WI38 (cell line): Measurements from ENCODE around the gene KLHL8.
"Not testable (repeated sequence)": the region's sequence is repeated elsewhere in the genome, so short reads cannot be mapped to it uniquely, and the experiment has no call there.

Source experiments
- H3K4me3 ChIP-seq: 2 replicates; pipeline ENCODE4 v1.5.1; 2011; ENCODE audit warnings: low read depth, mild to moderate bottlenecking, control low read depth, low read length
- TF ChIP-seq, protein P1 (sequence below): IDR thresholded peaks from 2 replicates; pipeline ENCODE4 v1.5.1; 2012; ENCODE audit warnings: low read depth, mild to moderate bottlenecking, control low read depth, low read length

The KLHL8 gene

DNA sequence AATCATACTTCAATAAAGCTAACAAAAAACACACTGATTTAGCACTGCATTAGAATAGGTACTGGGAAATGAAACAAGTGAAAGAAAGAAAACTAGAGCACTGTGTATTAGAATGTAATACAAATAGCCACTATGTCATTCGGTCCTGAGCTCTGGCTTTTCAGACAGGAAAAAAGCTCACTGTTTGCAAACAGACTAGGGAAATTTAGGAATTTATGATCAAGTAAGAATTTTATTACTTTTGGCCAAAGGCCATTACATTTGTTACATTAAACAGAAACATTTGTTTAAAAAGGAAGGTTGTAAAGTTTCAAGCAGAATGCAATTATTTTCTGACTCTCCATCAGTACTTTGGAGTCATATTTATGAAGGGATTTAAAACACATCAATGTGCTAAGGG is 68.7 kb downstream of the KLHL8 start:
- TF ChIP-seq, protein P1, sequence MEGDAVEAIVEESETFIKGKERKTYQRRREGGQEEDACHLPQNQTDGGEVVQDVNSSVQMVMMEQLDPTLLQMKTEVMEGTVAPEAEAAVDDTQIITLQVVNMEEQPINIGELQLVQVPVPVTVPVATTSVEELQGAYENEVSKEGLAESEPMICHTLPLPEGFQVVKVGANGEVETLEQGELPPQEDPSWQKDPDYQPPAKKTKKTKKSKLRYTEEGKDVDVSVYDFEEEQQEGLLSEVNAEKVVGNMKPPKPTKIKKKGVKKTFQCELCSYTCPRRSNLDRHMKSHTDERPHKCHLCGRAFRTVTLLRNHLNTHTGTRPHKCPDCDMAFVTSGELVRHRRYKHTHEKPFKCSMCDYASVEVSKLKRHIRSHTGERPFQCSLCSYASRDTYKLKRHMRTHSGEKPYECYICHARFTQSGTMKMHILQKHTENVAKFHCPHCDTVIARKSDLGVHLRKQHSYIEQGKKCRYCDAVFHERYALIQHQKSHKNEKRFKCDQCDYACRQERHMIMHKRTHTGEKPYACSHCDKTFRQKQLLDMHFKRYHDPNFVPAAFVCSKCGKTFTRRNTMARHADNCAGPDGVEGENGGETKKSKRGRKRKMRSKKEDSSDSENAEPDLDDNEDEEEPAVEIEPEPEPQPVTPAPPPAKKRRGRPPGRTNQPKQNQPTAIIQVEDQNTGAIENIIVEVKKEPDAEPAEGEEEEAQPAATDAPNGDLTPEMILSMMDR, result no peak
- H3K4me3 ChIP-seq, result no peak overlapping the region

- no peak overlapping the region for H3K4me3 ChIP-seq
- TF ChIP-seq, protein P1, result peak; percentile 72
These were observed 69.7 kb downstream of the KLHL8 start for GRCh38 chr4:87150498-87151261.

DNA sequence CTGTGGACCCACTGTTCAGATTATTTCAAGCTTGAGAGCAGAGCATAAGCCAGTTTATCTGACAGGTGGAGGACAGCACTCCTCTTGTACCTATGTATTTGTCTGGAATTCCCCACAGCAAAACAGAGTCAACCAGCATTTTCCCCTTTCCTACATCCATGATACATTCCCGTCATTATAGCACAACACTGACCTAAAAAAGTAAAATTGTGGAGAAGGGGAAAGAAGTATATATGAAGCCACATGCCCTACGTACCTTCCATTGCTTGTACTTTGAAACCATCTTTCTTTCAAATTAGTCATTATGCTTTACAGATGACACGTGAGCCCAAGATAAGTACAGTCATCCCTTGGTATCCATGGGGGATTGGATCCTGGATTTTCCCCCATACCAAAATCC is 73.3 kb downstream of the KLHL8 start:
- H3K4me3 ChIP-seq, result no peak overlapping the region
- TF ChIP-seq, protein P1, result no peak

- not testable (repeated sequence) for H3K4me3 ChIP-seq
These were observed 74.5 kb downstream of the KLHL8 start for GRCh38 chr4:87145934-87146333.

DNA sequence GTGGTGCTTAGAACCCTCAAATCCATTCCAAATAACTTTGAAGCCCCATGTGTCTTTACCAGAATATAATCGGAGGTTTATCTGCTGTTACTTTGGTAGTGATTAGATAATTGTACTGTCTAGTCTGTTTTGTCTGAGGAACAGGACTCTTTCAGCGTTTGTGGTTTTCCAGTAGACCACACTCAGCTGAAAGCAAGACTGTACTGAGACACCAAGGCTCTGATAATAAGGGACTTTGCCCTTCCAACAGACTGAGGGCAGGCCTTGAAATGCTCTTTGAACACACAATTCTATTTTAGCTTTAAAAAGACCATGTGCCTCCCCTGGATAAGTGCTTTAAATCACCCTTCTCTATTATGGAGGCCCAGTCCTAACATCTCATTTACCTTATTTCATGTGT is 76.1 kb downstream of the KLHL8 start:
- no peak overlapping the region for H3K4me3 ChIP-seq
- TF ChIP-seq, protein P1, result no peak

GRCh38 chr4:87141428-87141827 is 79.0 kb downstream of the KLHL8 start:
- TF ChIP-seq, protein P1, result no peak
- H3K4me3 ChIP-seq, result no peak overlapping the region

GRCh38 chr4:87134122-87134521 is 86.3 kb downstream of the KLHL8 start:
- no peak overlapping the region for H3K4me3 ChIP-seq
- TF ChIP-seq, protein P1, result no peak

- TF ChIP-seq, protein P1, result no peak
- no peak overlapping the region for H3K4me3 ChIP-seq
These were observed 87.2 kb downstream of the KLHL8 start for GRCh38 chr4:87133183-87133582.
